ENCODE data around the gene SLC12A8. TPM values are rescaled to one million over a fixed set of nuclear protein-coding genes. Genes with fewer than 3 reads are reported as not detected.

SLC12A8 gene
- total RNA-seq, 2 experiments from 2014 or later: 0.36 to 0.38 TPM

DNA sequence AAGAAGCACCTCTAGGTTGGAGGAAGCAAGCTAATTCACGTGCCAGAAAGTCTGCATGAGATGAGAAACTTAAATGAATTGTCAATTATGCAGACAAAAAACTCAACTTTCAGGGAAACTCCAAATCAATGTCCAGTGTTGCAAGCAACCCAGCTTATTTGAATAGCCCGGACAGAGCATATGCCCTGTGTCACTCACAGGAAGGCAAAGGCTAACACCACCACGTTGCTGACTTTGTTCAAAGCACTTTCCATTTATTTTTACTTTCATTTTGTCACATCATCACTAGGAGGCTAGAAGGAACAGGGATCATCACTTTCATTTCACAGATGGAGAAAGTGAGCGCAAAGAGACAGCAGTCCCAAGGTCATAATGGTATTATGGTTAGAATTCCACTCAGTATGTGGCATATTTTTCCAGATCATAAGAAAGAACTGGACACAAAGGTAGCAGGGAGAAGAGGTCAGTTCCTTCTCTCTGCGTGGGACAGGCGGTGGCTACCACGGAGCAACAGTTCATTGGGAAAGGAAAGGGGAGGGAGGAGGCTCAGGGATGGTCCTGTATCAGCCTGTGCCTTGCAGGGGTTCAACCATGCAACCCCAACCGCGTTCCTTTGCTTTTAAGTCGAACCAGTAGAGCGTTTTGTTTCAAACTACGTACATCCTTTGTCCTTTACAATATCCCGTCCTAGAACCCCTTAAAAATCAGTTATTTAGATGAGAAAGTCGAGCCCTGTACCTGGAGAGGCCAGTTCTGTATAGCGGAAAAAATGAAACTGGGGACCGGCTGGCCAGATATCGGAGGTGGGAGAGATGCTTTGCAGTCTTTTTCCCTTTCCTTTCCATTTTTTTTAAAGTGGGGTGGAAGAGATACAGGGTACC, 157.9 kb downstream of the SLC12A8 start:
- TF ChIP-seq, protein P1, sequence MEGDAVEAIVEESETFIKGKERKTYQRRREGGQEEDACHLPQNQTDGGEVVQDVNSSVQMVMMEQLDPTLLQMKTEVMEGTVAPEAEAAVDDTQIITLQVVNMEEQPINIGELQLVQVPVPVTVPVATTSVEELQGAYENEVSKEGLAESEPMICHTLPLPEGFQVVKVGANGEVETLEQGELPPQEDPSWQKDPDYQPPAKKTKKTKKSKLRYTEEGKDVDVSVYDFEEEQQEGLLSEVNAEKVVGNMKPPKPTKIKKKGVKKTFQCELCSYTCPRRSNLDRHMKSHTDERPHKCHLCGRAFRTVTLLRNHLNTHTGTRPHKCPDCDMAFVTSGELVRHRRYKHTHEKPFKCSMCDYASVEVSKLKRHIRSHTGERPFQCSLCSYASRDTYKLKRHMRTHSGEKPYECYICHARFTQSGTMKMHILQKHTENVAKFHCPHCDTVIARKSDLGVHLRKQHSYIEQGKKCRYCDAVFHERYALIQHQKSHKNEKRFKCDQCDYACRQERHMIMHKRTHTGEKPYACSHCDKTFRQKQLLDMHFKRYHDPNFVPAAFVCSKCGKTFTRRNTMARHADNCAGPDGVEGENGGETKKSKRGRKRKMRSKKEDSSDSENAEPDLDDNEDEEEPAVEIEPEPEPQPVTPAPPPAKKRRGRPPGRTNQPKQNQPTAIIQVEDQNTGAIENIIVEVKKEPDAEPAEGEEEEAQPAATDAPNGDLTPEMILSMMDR (IDR thresholded peaks at IDR 0.05): peak; percentile 9
- CTCF ChIA-PET: no interaction called here
- Mint-ChIP-seq H3K27me3 (no peaks in the 10 kb centered on the region), H3K27ac (peak overlapping the region; percentile 90), H3K36me3 (ENCODE audit: low read depth) (peaks cover 14% of the 10 kb centered on the region), H3K4me1 (ENCODE audit: low read depth) (peaks cover 54% of the 10 kb centered on the region), H3K9me3 (no peaks in the 10 kb centered on the region), H3K4me3 (peak overlapping the region; percentile 96)
- Histone ChIP-seq H3K27ac (ENCODE audit: low read depth in 1 of 2, low read length in 2 of 2) (peak overlapping the region; percentile 74 to 86), H3K36me3 (ENCODE audit: insufficient read depth, low read length) (no peaks in the 10 kb centered on the region), H3K9me3 (ENCODE audit: control insufficient read depth in 1 of 2, insufficient read depth in 1 of 2, low read length in 2 of 2) (no peaks in the 10 kb centered on the region), H3K27me3 (ENCODE audit: control insufficient read depth in 1 of 2, insufficient read depth in 2 of 2, low read length in 2 of 2) (no peaks in the 10 kb centered on the region), H3K4me1 (ENCODE audit: insufficient read depth, low read length) (peaks cover 51% of the 10 kb centered on the region), H3K4me3 (ENCODE audit: low read length) (peak overlapping the region; percentile 74)
- POLR2A ChIA-PET: interaction anchor here (0.6 to 2.0 kb wide), 7 partner anchors 8 to 321 kb away, joined by 3 to 7 read pairs (median 3); partner anchors contain the start of gene ZNF148
- DNase-seq (peak in 4 of 14 experiments; percentile 30 to 80 (median 66)), ATAC-seq (ENCODE audit: poor library complexity) (peak; percentile 8)
- intact Hi-C loops (cut with DNase I, micrococcal nuclease): loop anchor here (2.0 to 10.0 kb wide), 10 partner anchors 42 to 1420 kb away; partner anchors contain the start of genes UMPS (in 1 of the 2), ZNF148 (in 1 of the 2) and ZXDC (in 1 of the 2)

DNA sequence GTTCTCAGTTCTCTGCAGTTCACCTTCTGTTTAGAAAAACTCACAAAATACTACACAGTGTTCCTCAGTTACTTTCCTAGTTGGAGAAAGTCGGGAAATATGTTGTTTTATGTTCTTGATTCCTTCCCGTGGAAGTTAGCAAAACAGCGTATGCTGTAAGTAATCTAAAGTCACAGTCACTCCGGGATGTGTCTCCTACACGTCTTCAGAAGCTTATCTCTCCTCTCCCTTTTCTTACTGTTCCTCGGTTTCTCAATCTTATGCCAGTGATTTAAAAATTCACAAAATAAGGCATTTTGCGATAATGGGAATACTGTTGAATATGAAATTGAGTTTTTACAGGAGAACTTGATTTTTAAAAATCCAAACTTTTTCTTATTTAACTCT, 158.5 kb downstream of the SLC12A8 start:
- Mint-ChIP-seq H3K9me3 (no peaks in the 10 kb centered on the region), H3K4me1 (ENCODE audit: low read depth) (peaks cover 54% of the 10 kb centered on the region), H3K27ac (peak overlapping the region; percentile 90), H3K36me3 (ENCODE audit: low read depth) (peaks cover 19% of the 10 kb centered on the region), H3K4me3 (peak overlapping the region; percentile 96), H3K27me3 (no peaks in the 10 kb centered on the region)
- Histone ChIP-seq H3K36me3 (ENCODE audit: insufficient read depth, low read length) (no peaks in the 10 kb centered on the region), H3K4me3 (ENCODE audit: low read length) (peak overlapping the region; percentile 74), H3K9me3 (ENCODE audit: control insufficient read depth in 1 of 2, insufficient read depth in 1 of 2, low read length in 2 of 2) (no peaks in the 10 kb centered on the region), H3K27ac (ENCODE audit: low read depth in 1 of 2, low read length in 2 of 2) (peak overlapping the region; percentile 74 to 86), H3K4me1 (ENCODE audit: insufficient read depth, low read length) (peaks cover 58% of the 10 kb centered on the region), H3K27me3 (ENCODE audit: control insufficient read depth in 1 of 2, insufficient read depth in 2 of 2, low read length in 2 of 2) (no peaks in the 10 kb centered on the region)
- intact Hi-C loops (cut with DNase I, micrococcal nuclease): loop anchor here (2.0 to 10.0 kb wide), 7 partner anchors 42 to 1421 kb away; partner anchors contain the start of genes UMPS (in 1 of the 2) and ZXDC (in 1 of the 2)
- CTCF ChIA-PET: no interaction called here
- DNase-seq (no peak), ATAC-seq (ENCODE audit: poor library complexity) (no peak)
- POLR2A ChIA-PET: interaction anchor here (0.6 to 1.3 kb wide), 5 partner anchors 9 to 321 kb away, joined by 3 to 4 read pairs (median 3); partner anchors contain the start of gene ZNF148
- TF ChIP-seq, protein P1 (IDR thresholded peaks at IDR 0.05): no peak

DNA sequence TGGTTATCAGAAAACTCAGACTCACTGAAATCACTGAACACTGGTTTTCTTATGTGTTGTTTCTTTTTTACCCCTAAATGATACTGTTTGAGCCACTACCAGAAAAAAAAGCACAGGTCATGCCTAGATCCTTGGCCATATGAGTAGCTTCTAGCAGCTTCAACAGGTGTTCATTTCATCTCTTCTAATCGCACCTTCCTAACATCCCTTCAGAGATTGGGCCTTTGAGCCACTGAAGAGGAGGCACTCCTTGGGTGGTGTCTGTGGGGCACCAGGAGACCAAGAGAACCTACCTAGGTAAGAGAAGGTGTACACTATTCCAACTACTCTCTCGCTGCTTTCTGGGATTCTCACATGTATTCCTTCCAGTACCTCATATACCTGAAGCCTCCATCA, 159.2 kb downstream of the SLC12A8 start:
- H3K27ac ChIP-seq (ENCODE audit: low read depth in 1 of 2, low read length in 2 of 2): peak overlapping the region; percentile 74 to 86
- H3K9me3 ChIP-seq (ENCODE audit: control insufficient read depth in 1 of 2, insufficient read depth in 1 of 2, low read length in 2 of 2): no peaks in the 10 kb centered on the region
- peaks cover 58% of the 10 kb centered on the region for H3K4me1 Mint-ChIP-seq (ENCODE audit: low read depth)
- no peaks in the 10 kb centered on the region for H3K27me3 ChIP-seq (ENCODE audit: control insufficient read depth in 1 of 2, insufficient read depth in 2 of 2, low read length in 2 of 2)
- H3K36me3 Mint-ChIP-seq (ENCODE audit: low read depth): peaks cover 19% of the 10 kb centered on the region
- H3K27ac Mint-ChIP-seq: peak overlapping the region; percentile 90
- ChIA-PET CTCF (no interaction called here), POLR2A (interaction anchor here (1.2 to 2.5 kb wide), 6 partner anchors 21 to 328 kb away, joined by 3 to 31 read pairs (median 4); partner anchors contain the start of gene ZNF148)
- no peak overlapping the region for H3K4me3 ChIP-seq (ENCODE audit: low read length)
- peaks cover 62% of the 10 kb centered on the region for H3K4me1 ChIP-seq (ENCODE audit: insufficient read depth, low read length)
- DNase-seq (no peak), ATAC-seq (ENCODE audit: poor library complexity) (no peak)
- TF ChIP-seq, protein P1 (IDR thresholded peaks at IDR 0.05): no peak
- no peaks in the 10 kb centered on the region for H3K27me3 Mint-ChIP-seq
- H3K9me3 Mint-ChIP-seq: no peaks in the 10 kb centered on the region
- H3K4me3 Mint-ChIP-seq: peak overlapping the region; percentile 96
- H3K36me3 ChIP-seq (ENCODE audit: insufficient read depth, low read length): no peaks in the 10 kb centered on the region
- intact Hi-C loops (cut with DNase I, micrococcal nuclease): loop anchor here (5.0 to 10.0 kb wide), 6 partner anchors 41 to 1421 kb away; partner anchors contain the start of genes UMPS (in 1 of the 2) and ZXDC (in 1 of the 2)

Measured in CD4-positive, alpha-beta T cell (primary cell).